GM12878 (cell line): ENCODE results near the gene HHIP. TPM values are rescaled to one million over a fixed set of nuclear protein-coding genes. Genes with fewer than 3 reads are reported as not detected.

Source experiments
- BACH1 ChIP-seq: fragments of 450-650 bp; IDR thresholded peaks from 2 replicates; pipeline ENCODE4 v1.6.1; 2017; ENCODE audit warnings: mild to moderate bottlenecking, borderline replicate concordance
- CEBPB ChIP-seq, 2 experiments: fragments of 150-350 bp in 1 of 2; IDR thresholded peaks; 2 replicates each; pipeline ENCODE4 v1.6.1; 2012 to 2014; ENCODE audit warnings: low read depth in 2 of 2, low read length in 2 of 2, borderline replicate concordance in 1 of 2, inconsistent platforms in 1 of 2
- FOS ChIP-seq: IDR thresholded peaks from 3 replicates; pipeline ENCODE4 v1.6.1; 2011; ENCODE audit warnings: borderline replicate concordance; ENCODE audit not compliant: insufficient read length; ENCODE audit errors: extremely low read depth
- IRF4 ChIP-seq: IDR thresholded peaks from 2 replicates; pipeline ENCODE4 v1.6.1; 2011; ENCODE audit warnings: low read depth, low read length
- MEF2B ChIP-seq: fragments of 450-650 bp; IDR thresholded peaks from 2 replicates; pipeline ENCODE4 v1.6.1; 2018; ENCODE audit warnings: mild to moderate bottlenecking, moderate library complexity; ENCODE audit not compliant: partially characterized antibody, poor library complexity, severe bottlenecking
- NR2C2 ChIP-seq: IDR thresholded peaks from 2 replicates; pipeline ENCODE4 v1.6.1; 2011; ENCODE audit warnings: borderline replicate concordance, low read depth; ENCODE audit not compliant: control insufficient read depth, insufficient read length
- PAX8 ChIP-seq: fragments of 450-650 bp; IDR thresholded peaks from 2 replicates; pipeline ENCODE4 v1.6.1; 2017; ENCODE audit warnings: mild to moderate bottlenecking, moderate library complexity
- RAD21 ChIP-seq: IDR thresholded peaks from 2 replicates; pipeline ENCODE4 v1.6.1; 2011; ENCODE audit warnings: mild to moderate bottlenecking, low read depth, low read length, moderate library complexity; ENCODE audit not compliant: insufficient read depth
- RB1 ChIP-seq: fragments of 450-650 bp; formaldehyde crosslinking; IDR thresholded peaks from 2 replicates; pipeline ENCODE4 v1.6.1; 2017; ENCODE audit warnings: mild to moderate bottlenecking, borderline replicate concordance
- RUNX3 ChIP-seq: IDR thresholded peaks from 2 replicates; pipeline ENCODE4 v1.6.1; 2012; ENCODE audit warnings: low read length, inconsistent platforms
- SIX5 ChIP-seq: IDR thresholded peaks from 2 replicates; pipeline ENCODE4 v1.6.1; 2011; ENCODE audit warnings: mild to moderate bottlenecking, low read depth, low read length, moderate library complexity; ENCODE audit not compliant: severe bottlenecking
- SREBF1 ChIP-seq: IDR thresholded peaks from 2 replicates; pipeline ENCODE4 v1.6.1; 2012; ENCODE audit warnings: mild to moderate bottlenecking, low read length
- SUPT20H ChIP-seq: IDR thresholded peaks from 2 replicates; pipeline ENCODE4 v1.6.1; 2011; ENCODE audit warnings: low read depth, mild to moderate bottlenecking, low read length, moderate library complexity, borderline replicate concordance; ENCODE audit not compliant: control insufficient read depth
- TAF1 ChIP-seq: IDR thresholded peaks from 2 replicates; pipeline ENCODE4 v1.6.1; 2011; ENCODE audit warnings: mild to moderate bottlenecking, low read depth, low read length, borderline replicate concordance
- TCF7 ChIP-seq: IDR thresholded peaks from 2 replicates; pipeline ENCODE4 v1.6.1; 2014; ENCODE audit warnings: antibody characterized with exemption, borderline replicate concordance
- polyA plus RNA-seq, 11 experiments: library from polyadenylated mRNA; depleted of rRNA in 4 of 11; unstranded in 6 of 11; stranded (reverse) in 5 of 11; fragments of >200 nt; fragmentation: Nextera tagmentation in 4 of 11; fragmentation: Illumina TruSeq in 1 of 11; extraction: Ambion mirVana in 4 of 11; extraction: Trizol in 1 of 11; gene quantifications; 1 replicate in 1 of 11; 2 replicates in 10 of 11; pipeline versions ENCODE4 v1.2.1 to v1.2.3, GENCODE V29; 2011 to 2016; ENCODE audit warnings: inconsistent platforms in 2 of 11, missing spikeins in 2 of 11, low read depth in 1 of 11
- total RNA-seq, 4 experiments: library from RNA; depleted of rRNA in 3 of 4; stranded (reverse); fragments of >200 nt in 3 of 4; fragmentation: Illumina TruSeq in 1 of 4; extraction: Trizol in 1 of 4; gene quantifications; 2 replicates each; pipeline versions ENCODE4 v1.2.1 to v1.2.3, GENCODE V29; 2013 to 2021
- TF ChIP-seq, protein P1 (sequence below): IDR thresholded peaks from 2 replicates; pipeline ENCODE4 v1.6.1; 2012; ENCODE audit warnings: low read depth, low read length, improper control_type of control experiment
- TF ChIP-seq, protein P2 (sequence below): fragments of 150-350 bp; IDR thresholded peaks from 2 replicates; pipeline ENCODE4 v1.6.1; 2014; ENCODE audit warnings: mild to moderate bottlenecking, low read depth, low read length

HHIP gene
- total and polyA plus RNA-seq, 10 of the 15 experiments (the other 5 are each of a cell fraction or from before 2014, with no cell fraction given): 0.06 to 0.56 (median 0.24) TPM; not detected in 1

DNA sequence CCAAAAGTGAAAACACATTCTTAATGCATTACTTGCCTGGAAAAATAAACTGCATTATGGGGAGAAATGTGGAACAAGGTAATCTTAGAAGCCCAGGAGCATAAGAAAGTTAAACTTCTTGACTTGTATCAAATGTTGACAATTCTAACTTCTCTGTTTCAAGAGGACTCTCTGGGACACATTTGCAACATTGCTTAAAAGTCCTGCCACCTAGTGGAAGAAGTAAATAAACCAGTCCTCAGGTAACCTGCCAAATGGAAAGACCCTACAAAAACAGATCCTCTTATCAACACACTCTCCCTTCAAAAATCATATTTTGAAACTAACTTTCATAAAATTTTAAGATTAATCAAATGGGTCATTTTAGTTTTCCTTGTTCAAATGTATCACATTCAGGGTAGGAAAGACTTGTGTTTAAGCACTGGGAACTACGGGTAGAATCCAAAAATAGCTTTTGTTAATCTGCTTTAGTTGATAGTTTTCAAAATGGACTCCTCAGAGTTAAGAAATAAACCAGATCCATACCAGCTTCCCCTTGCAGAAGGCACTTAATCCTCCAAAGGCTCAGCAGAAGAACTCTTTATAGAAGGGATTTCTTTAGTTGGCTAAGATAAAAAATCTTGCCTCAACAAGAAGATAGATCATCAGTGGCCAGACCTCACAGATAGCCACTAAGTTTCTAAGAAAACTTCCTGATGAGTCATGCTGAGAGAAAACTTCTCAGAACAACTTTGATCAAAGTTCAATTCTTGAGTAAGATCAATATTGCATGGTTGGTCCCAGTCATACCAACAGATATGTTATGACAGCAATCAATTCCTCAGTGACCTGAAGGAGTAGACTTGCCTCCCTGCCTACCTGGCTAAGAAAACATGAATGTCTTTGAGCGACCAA lies 141.7 kb downstream of the HHIP start (continued):
- TF ChIP-seq BACH1: 0 out of 2 replicates have a peak, but pooled peaks have one; percentile 20
- no peak for TF ChIP-seq MEF2B
- no peak for TF ChIP-seq PAX8
- TF ChIP-seq SIX5: no peak
- peak; percentile 66 for TF ChIP-seq RAD21
- TF ChIP-seq CEBPB (IDR thresholded peaks at IDR 0.05; ENCODE audit: borderline replicate concordance in 1 of 2, low read depth in 2 of 2, low read length in 2 of 2): no peak
- TF ChIP-seq SREBF1: no peak
- TF ChIP-seq TAF1: no peak
- peak; percentile 70 for TF ChIP-seq RUNX3
- TF ChIP-seq NR2C2: no peak
- TF ChIP-seq, protein P1, sequence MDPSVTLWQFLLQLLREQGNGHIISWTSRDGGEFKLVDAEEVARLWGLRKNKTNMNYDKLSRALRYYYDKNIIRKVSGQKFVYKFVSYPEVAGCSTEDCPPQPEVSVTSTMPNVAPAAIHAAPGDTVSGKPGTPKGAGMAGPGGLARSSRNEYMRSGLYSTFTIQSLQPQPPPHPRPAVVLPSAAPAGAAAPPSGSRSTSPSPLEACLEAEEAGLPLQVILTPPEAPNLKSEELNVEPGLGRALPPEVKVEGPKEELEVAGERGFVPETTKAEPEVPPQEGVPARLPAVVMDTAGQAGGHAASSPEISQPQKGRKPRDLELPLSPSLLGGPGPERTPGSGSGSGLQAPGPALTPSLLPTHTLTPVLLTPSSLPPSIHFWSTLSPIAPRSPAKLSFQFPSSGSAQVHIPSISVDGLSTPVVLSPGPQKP: no peak
- TF ChIP-seq RB1: no peak
- no peak for TF ChIP-seq FOS
- TF ChIP-seq TCF7: peak; percentile 44; the same call in 1 of the 2 replicates
- peak; percentile 79; the same call in 1 of the 2 replicates for TF ChIP-seq IRF4
- TF ChIP-seq SUPT20H: no peak
- TF ChIP-seq, protein P2, sequence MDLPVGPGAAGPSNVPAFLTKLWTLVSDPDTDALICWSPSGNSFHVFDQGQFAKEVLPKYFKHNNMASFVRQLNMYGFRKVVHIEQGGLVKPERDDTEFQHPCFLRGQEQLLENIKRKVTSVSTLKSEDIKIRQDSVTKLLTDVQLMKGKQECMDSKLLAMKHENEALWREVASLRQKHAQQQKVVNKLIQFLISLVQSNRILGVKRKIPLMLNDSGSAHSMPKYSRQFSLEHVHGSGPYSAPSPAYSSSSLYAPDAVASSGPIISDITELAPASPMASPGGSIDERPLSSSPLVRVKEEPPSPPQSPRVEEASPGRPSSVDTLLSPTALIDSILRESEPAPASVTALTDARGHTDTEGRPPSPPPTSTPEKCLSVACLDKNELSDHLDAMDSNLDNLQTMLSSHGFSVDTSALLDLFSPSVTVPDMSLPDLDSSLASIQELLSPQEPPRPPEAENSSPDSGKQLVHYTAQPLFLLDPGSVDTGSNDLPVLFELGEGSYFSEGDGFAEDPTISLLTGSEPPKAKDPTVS: no peak
